HG02852 (cell line): ENCODE results near the gene EOGT.

Source experiments
- ATAC-seq: cut with Tn5 transposase; IDR thresholded peaks from one replicate; pipeline ENCODE4 v1.9.1; 2021; ENCODE audit warnings: mild to moderate bottlenecking, moderate library complexity; ENCODE audit not compliant: unreplicated experiment

The EOGT gene

GRCh38 chr3:69013253-69014021, at the start of gene EOGT:
Gene EOGT (minus strand): TSS chr3:69013684. CDS start chr3:69009846, 3,838 bp downstream.
- peak; percentile 84 for ATAC-seq

GRCh38 chr3:69059688-69060087, 46.2 kb upstream of the EOGT start:
- no peak for ATAC-seq

GRCh38 chr3:69058947-69059224, 45.4 kb upstream of the EOGT start:
- ATAC-seq: no peak

GRCh38 chr3:69058180-69058946, 44.9 kb upstream of the EOGT start:
- peak; percentile 97 for ATAC-seq

- peak; percentile 4 for ATAC-seq
Measured at GRCh38 chr3:69052472-69052898, 39.0 kb upstream of the EOGT start.

- ATAC-seq: peak; percentile 96
Measured at GRCh38 chr3:69051756-69052471, 38.4 kb upstream of the EOGT start, which contains the start of gene TMF1. Gene TMF1 (minus strand): TSS chr3:69052333. CDS start chr3:69052086, 247 bp downstream.

- ATAC-seq: no peak
Measured at GRCh38 chr3:69048990-69049389, 35.5 kb upstream of the EOGT start.

- ATAC-seq: no peak
Measured at GRCh38 chr3:69044608-69045007, 31.1 kb upstream of the EOGT start.

- ATAC-seq: no peak
Measured at GRCh38 chr3:69033470-69033869, 20.0 kb upstream of the EOGT start.

- no peak for ATAC-seq
Measured at GRCh38 chr3:69032737-69033136, 19.3 kb upstream of the EOGT start.

GRCh38 chr3:69032142-69032541, 18.7 kb upstream of the EOGT start:
- no peak for ATAC-seq

GRCh38 chr3:69031635-69032034, 18.2 kb upstream of the EOGT start:
- no peak for ATAC-seq

GRCh38 chr3:69020857-69021256, 7.4 kb upstream of the EOGT start:
- no peak for ATAC-seq

- ATAC-seq: no peak
Measured at GRCh38 chr3:69020424-69020823, 6.9 kb upstream of the EOGT start.

GRCh38 chr3:69016901-69017300, 3.4 kb upstream of the EOGT start:
- ATAC-seq: no peak

- ATAC-seq: no peak
Measured at GRCh38 chr3:69016102-69016501, 2.6 kb upstream of the EOGT start.

GRCh38 chr3:69014022-69014580, 617 bp upstream of the EOGT start:
- no peak for ATAC-seq

- peak; percentile 43 for ATAC-seq
Measured at GRCh38 chr3:69012800-69013252, 658 bp downstream of the EOGT start.

GRCh38 chr3:69012100-69012799, 1.2 kb downstream of the EOGT start:
- ATAC-seq: no peak

GRCh38 chr3:69011096-69011730, 2.3 kb downstream of the EOGT start:
- no peak for ATAC-seq
